ENCODE results near the gene TMED7.

- TF ChIP-seq CTCF (IDR thresholded peaks at IDR 0.05) (peak in 8 of 12 donors; percentile 17 to 55 (median 43)), POLR2A (IDR thresholded peaks at IDR 0.05) (peak in 1 of 2 donors; percentile 37)
Observed at GRCh38 chr5:115601701-115602590, 23.9 kb downstream of the TMED7 start, which contains the start of gene TICAM2.

Data from heart left ventricle (tissue), 13 donors.